Karpas-422 (cell line): ENCODE measurements around the gene CASP10. TPM values are rescaled to one million over a fixed set of nuclear protein-coding genes. Genes with fewer than 3 reads are reported as not detected.
"Not testable (repeated sequence)": the region's sequence is repeated elsewhere in the genome, so short reads cannot be mapped to it uniquely, and the experiment has no call there.

Experiments used
- DNase-seq: peaks from one replicate; pipeline ENCODE4 v3.0.0-alpha.2; 2015
- H2AFZ ChIP-seq: fragments of 200-600 bp; sonication (generic); 2 replicates; pipeline ENCODE4 v1.6.1; 2014; ENCODE audit warnings: antibody characterized with exemption, low read length, mixed read lengths
- H3K27ac ChIP-seq: fragments of 200-600 bp; sonication (generic); 2 replicates; pipeline ENCODE4 v1.5.1; 2014; ENCODE audit warnings: mild to moderate bottlenecking, low read length, moderate library complexity
- H3K27me3 ChIP-seq: fragments of 200-600 bp; sonication (generic); 2 replicates; pipeline ENCODE4 v1.6.1; 2014; ENCODE audit warnings: low read length, mixed read lengths
- H3K36me3 ChIP-seq: fragments of 200-600 bp; sonication (generic); 2 replicates; pipeline ENCODE4 v1.6.1; 2014; ENCODE audit warnings: low read length, mixed read lengths; ENCODE audit not compliant: insufficient read depth
- H3K4me1 ChIP-seq: fragments of 200-600 bp; sonication (generic); 2 replicates; pipeline ENCODE4 v1.6.1; 2014; ENCODE audit warnings: mild to moderate bottlenecking, low read length, mixed read lengths
- H3K4me2 ChIP-seq: fragments of 200-600 bp; sonication (generic); 2 replicates; pipeline ENCODE4 v1.6.1; 2014; ENCODE audit warnings: low read length, low read depth, mild to moderate bottlenecking; ENCODE audit not compliant: poor library complexity, severe bottlenecking
- H3K4me3 ChIP-seq: fragments of 200-600 bp; sonication (generic); 2 replicates; pipeline ENCODE4 v1.5.1; 2014; ENCODE audit warnings: mild to moderate bottlenecking, antibody characterized with exemption, low read length, mixed read lengths
- H3K79me2 ChIP-seq: fragments of 200-600 bp; sonication (generic); 2 replicates; pipeline ENCODE4 v1.6.1; 2014; ENCODE audit warnings: mild to moderate bottlenecking, low read length, mixed read lengths
- H3K9ac ChIP-seq: fragments of 200-600 bp; sonication (generic); 2 replicates; pipeline ENCODE4 v1.6.0; 2014; ENCODE audit warnings: low read length
- H3K9me2 ChIP-seq: fragments of 200-600 bp; sonication (generic), shearing (Covaris generic); replicated peaks from 2 replicates; pipeline ENCODE4 v1.6.0; 2014; ENCODE audit warnings: mild to moderate bottlenecking, low read length, moderate library complexity; ENCODE audit not compliant: insufficient read depth
- H3K9me3 ChIP-seq: fragments of 300-700, 200-600 bp; sonication (generic); 2 replicates; pipeline ENCODE4 v1.6.1; 2014; ENCODE audit warnings: low read length, mixed read lengths
- H4K20me1 ChIP-seq: fragments of 200-600 bp; sonication (generic); 2 replicates; pipeline ENCODE4 v1.6.1; 2014; ENCODE audit warnings: mild to moderate bottlenecking, antibody characterized with exemption, low read length, low read depth; ENCODE audit not compliant: insufficient read depth
- total RNA-seq: library from RNA; depleted of rRNA; stranded (reverse); fragments of >200 nt; shearing (Covaris generic); gene quantifications from 2 replicates; pipeline ENCODE4 v1.2.3, GENCODE V29; 2014; ENCODE audit warnings: low replicate concordance

CASP10 gene
- total RNA-seq, 1 experiment from 2014 or later: 0.48 TPM

DNA sequence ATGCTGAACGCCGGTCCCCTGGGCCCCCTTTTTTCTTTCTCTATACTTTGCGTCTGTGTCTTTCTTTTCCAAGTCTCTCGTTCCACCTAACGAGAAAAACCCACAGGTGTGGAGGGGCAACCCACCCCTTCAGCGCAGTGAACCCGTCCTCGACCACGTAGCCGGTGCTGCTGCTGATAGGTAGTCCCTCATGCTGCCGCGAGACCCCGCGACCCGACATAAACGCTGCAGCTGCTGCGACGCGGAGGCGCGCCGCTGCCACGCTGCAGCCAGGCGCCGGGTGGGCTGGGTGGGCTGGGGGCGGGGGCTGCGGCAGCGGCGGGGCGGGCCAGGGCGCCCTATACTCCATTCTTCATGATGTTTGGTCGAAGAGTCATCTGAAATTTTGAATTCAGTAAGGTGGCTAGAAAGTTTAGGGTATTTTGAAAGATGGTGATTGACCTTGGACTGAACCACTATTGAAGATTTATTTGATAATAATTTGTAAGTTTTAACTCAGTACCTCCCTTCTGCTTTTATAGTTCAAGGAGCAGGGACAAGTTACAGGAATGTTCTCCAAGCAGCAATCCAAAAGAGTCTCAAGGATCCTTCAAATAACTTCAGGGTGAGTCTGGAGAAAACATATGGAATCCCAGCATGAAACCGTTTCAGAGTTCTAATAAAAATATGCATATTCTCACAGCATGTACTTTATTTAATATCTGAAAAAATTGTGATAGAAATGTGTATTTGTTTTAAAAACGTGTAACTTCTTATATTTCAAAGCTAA is 42.9 kb upstream of the CASP10 start:
- Histone ChIP-seq H3K36me3 (peaks cover 13% of the 10 kb centered on the region; the same call in 1 of the 2 replicates), H3K27ac (peak overlapping the region; percentile 60; the same call in 1 of the 2 replicates), H3K4me1 (peaks cover 34% of the 10 kb centered on the region), H2AFZ (no peak overlapping the region), H3K9ac (no peak overlapping the region), H3K4me3 (no peak overlapping the region), H3K9me2 (no peaks in the 10 kb centered on the region), H3K4me2 (no peak overlapping the region), H3K79me2 (no peaks in the 10 kb centered on the region), H3K27me3 (no peaks in the 10 kb centered on the region), H4K20me1 (no peaks in the 10 kb centered on the region), H3K9me3 (no peaks in the 10 kb centered on the region)
- no peak for DNase-seq

DNA sequence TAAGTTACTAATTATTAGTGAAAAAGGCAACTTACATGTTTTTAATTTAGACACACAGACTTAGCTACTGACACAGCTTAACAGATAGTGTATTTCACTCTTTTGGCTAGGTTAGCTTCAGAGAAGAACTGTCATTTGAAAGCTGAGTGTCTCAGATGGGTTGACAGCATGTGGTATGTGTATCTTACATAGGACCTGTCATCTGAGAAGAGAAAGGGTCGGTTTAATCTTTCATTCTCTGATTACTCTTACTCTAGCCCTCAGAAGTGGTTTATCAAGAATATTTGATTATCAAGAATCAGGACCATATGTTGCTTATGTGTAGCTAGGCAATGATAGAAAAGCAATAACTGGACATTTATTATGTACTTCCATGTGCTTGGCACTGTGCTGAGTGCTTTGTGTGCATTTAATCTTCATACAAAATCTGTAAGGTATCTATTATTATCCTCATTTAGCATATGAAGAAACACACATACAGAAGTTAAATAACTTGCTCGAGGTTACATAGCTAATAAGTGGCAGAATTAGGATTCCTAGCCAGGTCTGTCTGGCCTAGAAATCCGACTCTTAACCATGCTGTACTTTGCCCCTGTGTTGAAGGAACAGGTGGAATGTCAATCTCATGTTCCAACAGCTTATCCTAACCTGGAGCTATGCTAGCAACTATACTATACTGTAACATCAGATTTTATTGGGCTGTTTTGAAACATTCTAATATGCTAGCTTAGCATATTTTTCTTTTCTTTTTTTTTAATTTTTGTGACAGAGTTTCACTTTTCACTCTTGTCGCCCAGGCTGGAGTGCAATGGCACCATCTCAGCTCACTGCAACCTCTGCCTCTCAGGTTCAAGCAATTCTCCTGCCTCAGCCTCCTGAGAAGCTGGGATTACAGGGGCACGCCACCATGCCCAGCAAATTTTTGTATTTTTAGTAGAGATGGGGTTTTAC is 38.6 kb upstream of the CASP10 start:
- Histone ChIP-seq H3K9ac (no peak overlapping the region), H3K4me1 (peaks cover 17% of the 10 kb centered on the region), H3K9me2 (no peaks in the 10 kb centered on the region), H4K20me1 (no peaks in the 10 kb centered on the region), H3K4me2 (no peak overlapping the region), H2AFZ (no peak overlapping the region), H3K27me3 (no peaks in the 10 kb centered on the region), H3K36me3 (0 out of 2 replicates have a peak, but pooled peaks cover 2% of the 10 kb centered on the region), H3K27ac (peak overlapping the region; percentile 49), H3K4me3 (no peak overlapping the region), H3K79me2 (no peaks in the 10 kb centered on the region), H3K9me3 (no peaks in the 10 kb centered on the region)
- DNase-seq: no peak

DNA sequence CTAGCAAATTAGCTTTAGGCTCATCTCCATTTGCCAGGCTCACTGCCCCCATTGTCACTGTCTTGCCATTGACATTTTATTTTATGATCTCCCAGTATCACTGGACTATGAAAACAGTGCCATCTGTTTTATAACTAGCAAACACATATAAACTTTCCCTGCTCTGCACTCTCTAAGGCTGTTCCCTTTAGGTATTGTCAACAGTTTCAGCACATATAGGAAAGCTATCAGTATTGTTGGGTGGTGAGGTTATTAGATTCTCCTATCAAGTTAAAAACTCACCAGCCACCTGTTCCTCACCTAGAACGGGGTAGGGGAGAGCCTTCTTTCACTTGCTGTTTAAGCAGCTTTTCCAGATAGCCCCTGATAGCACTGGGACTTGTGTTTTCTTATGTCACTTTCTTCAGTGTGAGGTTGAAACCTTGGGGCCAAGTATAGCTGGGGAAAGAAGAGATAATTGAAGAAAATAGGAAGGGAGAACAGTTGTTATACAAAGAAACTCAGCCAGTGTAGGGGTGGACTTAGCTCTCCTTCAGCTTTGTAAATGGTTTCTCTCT is 34.4 kb upstream of the CASP10 start:
- no peak overlapping the region for H3K4me3 ChIP-seq
- no peaks in the 10 kb centered on the region for H3K27me3 ChIP-seq
- no peaks in the 10 kb centered on the region for H4K20me1 ChIP-seq
- no peaks in the 10 kb centered on the region for H3K9me2 ChIP-seq
- no peaks in the 10 kb centered on the region for H3K9me3 ChIP-seq
- H3K9ac ChIP-seq: no peak overlapping the region
- H3K4me1 ChIP-seq: peaks cover 43% of the 10 kb centered on the region
- peak overlapping the region; percentile 52 for H2AFZ ChIP-seq
- H3K36me3 ChIP-seq: 0 out of 2 replicates have a peak, but pooled peaks cover 3% of the 10 kb centered on the region
- H3K4me2 ChIP-seq: no peak overlapping the region
- no peak for DNase-seq
- no peaks in the 10 kb centered on the region for H3K79me2 ChIP-seq
- H3K27ac ChIP-seq: peak overlapping the region; percentile 75

DNA sequence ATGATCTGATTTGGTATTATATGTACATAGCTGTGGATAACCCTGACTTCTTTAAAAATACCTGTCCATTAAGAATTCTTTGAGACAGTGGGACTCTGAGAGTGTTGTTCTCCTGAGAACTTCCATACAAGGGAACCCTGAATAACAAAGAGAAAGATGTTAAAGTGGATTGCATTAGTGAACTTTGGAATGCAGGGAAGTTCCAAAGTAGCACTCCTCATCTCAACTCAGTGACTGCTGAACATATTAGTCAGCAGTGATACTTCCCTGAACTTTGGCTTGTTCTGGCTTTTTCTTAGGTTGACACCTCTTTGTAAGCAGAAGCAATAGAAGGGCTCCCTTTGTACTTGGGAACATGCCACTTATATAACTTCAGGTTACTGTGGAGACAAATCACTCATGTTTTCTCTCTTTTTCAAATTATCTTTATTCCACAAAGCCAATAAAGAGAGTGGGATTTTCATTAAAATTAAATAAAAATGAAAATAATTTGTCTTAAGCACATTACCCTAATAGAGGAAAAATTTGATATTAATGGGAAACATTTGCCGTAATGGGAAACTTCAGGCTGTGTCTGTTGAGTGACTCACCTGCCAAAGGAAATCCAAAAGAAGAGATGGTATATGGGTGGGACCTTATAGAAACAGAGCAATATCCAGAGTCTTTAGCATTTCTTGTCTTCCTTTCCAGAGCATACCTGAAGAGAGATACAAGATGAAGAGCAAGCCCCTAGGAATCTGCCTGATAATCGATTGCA is 33.7 kb upstream of the CASP10 start:
- Histone ChIP-seq H3K27ac (peak overlapping the region; percentile 75), H3K36me3 (0 out of 2 replicates have a peak, but pooled peaks cover 3% of the 10 kb centered on the region), H3K9me3 (no peaks in the 10 kb centered on the region), H3K27me3 (no peaks in the 10 kb centered on the region), H3K9ac (no peak overlapping the region), H3K4me3 (no peak overlapping the region), H2AFZ (no peak overlapping the region), H3K79me2 (no peaks in the 10 kb centered on the region), H3K4me2 (no peak overlapping the region), H3K9me2 (no peaks in the 10 kb centered on the region), H3K4me1 (peaks cover 43% of the 10 kb centered on the region), H4K20me1 (no peaks in the 10 kb centered on the region)
- no peak for DNase-seq

DNA sequence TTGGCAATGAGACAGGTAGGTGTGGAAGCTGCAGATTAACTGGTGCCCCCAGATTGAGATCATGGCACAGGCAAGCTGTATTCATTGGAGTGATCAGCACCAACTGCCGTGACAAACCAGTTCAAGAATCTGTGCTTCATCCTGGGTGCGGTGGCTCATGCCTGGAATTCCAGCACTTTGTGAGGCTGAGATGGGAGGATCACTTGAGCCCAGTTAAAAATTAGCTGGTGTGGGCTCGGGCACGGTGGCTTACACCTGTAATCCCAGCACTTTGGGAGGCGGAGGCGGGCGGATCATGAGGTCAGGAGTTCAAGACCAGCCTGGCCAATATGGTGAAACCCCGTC is 33.1 kb upstream of the CASP10 start:
- H3K79me2 ChIP-seq, H3K9me2 ChIP-seq, H3K9ac ChIP-seq, DNase-seq, H3K4me3 ChIP-seq, H3K36me3 ChIP-seq, H3K4me2 ChIP-seq, H3K27me3 ChIP-seq, H3K27ac ChIP-seq, H3K9me3 ChIP-seq, H4K20me1 ChIP-seq, H2AFZ ChIP-seq: not testable (repeated sequence)
- peaks cover 49% of the 10 kb centered on the region for H3K4me1 ChIP-seq

DNA sequence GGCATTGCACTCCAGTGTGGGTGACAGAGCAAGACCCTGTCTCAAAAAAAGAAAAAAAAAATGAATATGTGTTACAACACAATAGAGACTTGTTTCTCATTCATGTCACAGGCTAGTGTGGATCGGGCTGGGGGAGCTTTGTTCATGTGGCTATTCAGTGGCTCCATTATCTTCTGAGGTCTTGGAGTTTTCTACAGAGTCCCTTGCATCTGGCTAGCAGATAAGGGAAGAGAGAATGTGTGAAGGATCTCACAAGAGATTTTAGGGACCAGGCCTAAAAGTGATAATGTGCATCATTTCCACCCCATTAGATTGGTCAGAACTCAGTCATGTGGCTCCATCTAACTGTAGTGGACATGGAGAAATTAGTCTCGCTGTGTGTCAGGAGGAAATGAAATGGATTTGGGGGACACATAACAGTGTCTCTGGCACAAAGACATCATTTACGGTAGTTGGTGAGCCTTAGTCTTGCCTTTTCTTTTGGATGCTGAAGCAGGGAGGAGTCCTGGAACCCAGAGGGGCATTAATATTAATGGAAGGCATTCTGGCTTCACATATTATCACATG is 32.4 kb upstream of the CASP10 start:
- no peaks in the 10 kb centered on the region for H3K9me3 ChIP-seq
- no peaks in the 10 kb centered on the region for H3K27me3 ChIP-seq
- H3K4me1 ChIP-seq: peaks cover 56% of the 10 kb centered on the region
- no peaks in the 10 kb centered on the region for H3K79me2 ChIP-seq
- H3K36me3 ChIP-seq: 0 out of 2 replicates have a peak, but pooled peaks cover 4% of the 10 kb centered on the region
- peak overlapping the region; percentile 93 for H3K27ac ChIP-seq
- H4K20me1 ChIP-seq: no peaks in the 10 kb centered on the region
- no peaks in the 10 kb centered on the region for H3K9me2 ChIP-seq
- no peak overlapping the region for H3K4me3 ChIP-seq
- no peak overlapping the region for H2AFZ ChIP-seq
- no peak overlapping the region for H3K9ac ChIP-seq
- H3K4me2 ChIP-seq: no peak overlapping the region
- DNase-seq: no peak

DNA sequence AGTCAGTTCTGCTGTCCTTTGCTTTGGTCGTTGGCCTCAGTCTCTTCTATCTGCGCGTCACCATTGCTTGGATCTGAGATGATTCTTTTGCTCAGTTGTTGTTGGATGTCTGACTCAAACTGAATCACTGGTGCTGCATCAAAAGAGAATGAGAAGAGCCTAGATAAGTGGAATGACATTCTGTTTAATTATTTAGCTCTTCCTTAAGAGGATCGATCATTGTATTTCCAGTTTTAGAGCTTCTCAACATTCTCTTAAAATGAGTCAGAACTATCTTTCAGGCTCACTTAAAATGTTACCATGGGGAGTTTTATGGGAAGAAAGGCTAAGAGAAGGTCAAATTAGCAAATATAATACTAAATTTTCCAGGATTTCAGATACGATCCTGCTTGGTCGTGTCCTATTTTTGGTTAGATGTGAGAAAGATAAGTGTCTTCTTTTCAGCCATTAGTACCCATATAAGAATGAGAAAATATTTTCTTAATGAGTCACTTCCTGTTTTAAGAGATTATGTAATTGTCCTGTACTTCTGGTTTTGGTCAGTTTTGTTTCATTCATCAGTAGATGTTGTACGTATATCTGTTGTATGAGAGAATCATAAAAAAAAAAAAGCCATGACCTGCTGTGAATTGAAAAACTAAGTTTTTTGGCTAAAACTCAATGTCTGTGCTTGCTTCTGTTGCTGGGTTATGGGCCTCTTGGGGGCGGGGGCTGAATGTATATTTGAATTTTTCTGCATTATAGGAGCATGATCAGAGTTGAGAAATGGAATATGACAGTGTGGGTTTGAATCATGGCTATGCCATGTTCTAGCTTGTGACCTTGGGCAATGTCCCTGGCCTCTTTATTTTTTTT is 31.6 kb upstream of the CASP10 start:
- no peaks in the 10 kb centered on the region for H3K9me3 ChIP-seq
- peak overlapping the region; percentile 93 for H3K27ac ChIP-seq
- no peaks in the 10 kb centered on the region for H3K9me2 ChIP-seq
- H3K4me2 ChIP-seq: peak overlapping the region; percentile 65
- H3K36me3 ChIP-seq: 0 out of 2 replicates have a peak, but pooled peaks cover 6% of the 10 kb centered on the region
- H3K4me3 ChIP-seq: peak overlapping the region; percentile 41
- H2AFZ ChIP-seq: peak overlapping the region; percentile 40; the same call in 1 of the 2 replicates
- peak overlapping the region; percentile 39 for H3K9ac ChIP-seq
- DNase-seq: peak; percentile 81
- no peaks in the 10 kb centered on the region for H3K27me3 ChIP-seq
- no peaks in the 10 kb centered on the region for H3K79me2 ChIP-seq
- H3K4me1 ChIP-seq: peaks cover 64% of the 10 kb centered on the region
- H4K20me1 ChIP-seq: no peaks in the 10 kb centered on the region
